Posterior cingulate gyrus (tissue), 11 donors: ENCODE data around the gene MORN5.
A peak's percentile ranks its signal among the peaks of the same experiment; 100 is the strongest.

Source experiments
- DNase-seq, 10 donors: peaks; one replicate each; pipeline versions ENCODE4 v3.0.0 to v3.0.0-alpha.2; 2020 to 2021; ENCODE audit warnings: mixed read lengths in 3 of 10
- intact Hi-C: fragments of 100-400 bp; cut with DNase I; formaldehyde crosslinking; loops from one replicate; pipeline ENCODE4 v1.15.1; 2023

MORN5 gene

DNA sequence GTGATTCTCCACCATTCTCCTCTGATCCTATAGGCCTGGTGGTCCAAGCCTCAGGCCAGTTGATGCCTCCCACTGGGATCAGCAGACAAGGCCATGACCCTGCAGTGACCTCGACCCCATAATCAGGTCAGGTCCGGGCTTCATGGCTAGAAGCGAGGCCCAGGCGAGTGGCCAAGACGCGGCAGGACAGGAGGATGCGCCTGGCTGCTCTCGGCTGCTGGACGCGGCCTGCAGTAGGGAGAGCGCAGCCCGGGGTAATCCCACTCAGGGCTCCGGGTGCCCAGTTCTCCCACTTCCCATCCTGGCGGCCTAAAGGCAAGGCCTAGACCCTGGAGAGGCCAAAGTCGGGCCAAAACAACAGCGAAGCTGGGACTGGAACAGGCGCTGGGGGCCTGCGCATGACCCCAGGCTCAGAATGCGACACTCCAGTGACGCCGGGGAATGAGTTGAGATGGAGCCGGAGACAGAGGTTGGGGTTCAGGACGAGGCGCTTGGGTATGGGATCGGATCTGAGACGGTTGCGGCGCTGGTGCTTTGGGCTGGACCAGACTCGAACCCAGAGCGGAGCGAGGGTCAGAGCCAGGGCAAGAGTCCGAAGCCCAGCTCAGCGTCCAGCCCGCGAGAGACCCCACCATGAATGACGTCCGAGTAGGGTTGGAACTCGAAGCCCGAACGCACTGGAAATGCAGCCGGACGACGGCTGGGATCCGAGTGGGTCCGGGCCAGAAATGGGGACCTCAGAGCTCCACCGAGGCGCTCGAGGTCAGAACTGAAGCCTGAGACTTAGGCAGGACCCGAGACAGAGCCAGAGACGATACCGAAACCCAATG, 65.8 kb downstream of the MORN5 start:
- DNase-seq, result no peak
- intact Hi-C loops, result no loop called here

GRCh38 chr9:122226142-122226757, 66.5 kb downstream of the MORN5 start:
- intact Hi-C loops, result no loop called here
- DNase-seq, result peak in 1 of 10 donors; percentile 67

DNA sequence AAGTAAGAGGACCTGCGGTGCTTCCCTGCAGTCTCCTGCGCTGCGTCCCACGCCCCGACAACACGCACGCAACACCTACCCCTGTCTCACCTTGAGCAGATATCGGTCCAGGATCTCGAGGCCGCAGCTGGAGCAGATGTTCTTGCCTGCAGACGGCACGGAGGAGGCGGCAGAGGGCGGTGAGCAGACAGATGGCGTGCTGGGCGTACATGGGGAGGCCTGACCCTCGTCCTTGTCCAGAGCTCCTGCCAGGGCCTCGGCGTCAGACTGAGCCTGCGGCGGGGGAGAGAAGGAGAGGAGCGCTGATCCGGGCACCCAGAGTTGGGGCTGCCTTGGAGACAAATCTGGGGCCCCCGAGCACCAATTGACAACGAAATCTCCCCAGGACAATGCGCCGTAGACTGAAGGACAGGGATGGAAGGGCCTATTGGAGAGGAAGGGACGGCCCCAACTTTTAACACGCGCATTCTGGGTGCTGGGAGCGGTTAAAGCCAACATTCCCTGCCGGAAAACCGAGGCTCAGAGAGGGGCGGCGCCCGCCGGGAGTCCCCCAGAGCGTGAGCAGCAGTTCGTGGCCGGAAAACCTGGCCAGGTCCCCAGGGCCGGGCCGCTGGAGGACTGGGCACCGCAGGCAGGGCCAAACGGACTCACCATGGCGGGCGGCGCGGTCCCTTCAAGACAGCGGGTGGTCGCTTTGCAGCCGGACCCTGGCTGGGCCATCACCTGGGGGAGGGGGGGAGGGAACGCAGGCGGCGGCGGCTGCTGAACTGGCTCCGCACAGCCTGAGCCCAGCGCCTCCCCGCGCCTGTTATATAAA, 67.3 kb downstream of the MORN5 start:
- DNase-seq, result no peak

GRCh38 chr9:122227575-122227900, 67.8 kb downstream of the MORN5 start:
- no peak for DNase-seq
- intact Hi-C loops, result no loop called here

More for the DNA sequence above, 67.3 kb downstream of the MORN5 start:
- intact Hi-C loops, result no loop called here

GRCh38 chr9:122228191-122228567, 68.5 kb downstream of the MORN5 start:
- intact Hi-C loops, result no loop called here
- peak in 1 of 10 donors; percentile 63 for DNase-seq

DNA sequence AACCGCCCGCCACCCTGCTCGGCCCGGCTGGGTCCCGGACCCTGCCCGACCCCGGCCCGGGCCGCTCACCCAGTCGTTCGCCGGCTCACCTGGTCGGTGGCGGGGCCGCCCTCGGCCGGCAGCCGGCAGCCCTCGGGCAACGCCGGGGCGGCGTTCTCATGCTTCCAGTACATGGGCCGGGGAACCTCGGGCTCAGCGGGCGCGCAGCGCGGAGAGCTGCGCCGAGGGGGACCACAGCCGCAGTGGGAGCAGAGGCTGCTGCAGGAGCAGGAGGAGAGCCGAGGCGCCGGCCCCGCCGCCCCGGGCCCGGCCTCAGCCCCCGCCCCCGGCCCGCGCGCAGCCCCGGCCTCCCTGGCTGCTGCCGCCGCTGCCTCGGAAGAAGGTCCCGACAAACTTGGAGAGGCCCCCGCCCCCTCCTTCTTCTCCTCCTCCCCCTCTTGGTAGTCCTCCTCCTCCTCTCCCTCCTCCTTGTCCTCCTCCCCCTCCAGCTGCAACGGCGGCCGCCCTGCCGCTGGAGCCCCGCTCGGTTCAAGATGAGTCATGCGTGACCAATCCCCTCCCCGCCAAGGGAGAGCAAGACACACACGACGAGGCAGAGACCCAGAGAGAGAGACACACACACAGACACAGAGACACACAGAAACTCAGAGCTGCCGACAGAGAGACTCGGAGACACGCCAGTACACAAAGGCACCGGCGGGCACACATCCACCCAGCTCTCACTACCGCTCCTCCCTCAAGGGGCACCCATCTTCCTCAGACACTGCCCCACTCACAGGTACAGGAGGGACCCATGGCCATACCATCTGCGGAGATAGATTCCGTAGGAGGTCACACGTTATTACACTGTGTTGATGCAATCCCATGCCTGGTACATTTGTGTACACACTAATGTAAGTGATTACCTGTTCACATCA, 69.1 kb downstream of the MORN5 start, which contains the start of gene LHX6:
Gene LHX6, minus strand, starts transcription at position 390 of the 917 bp plus-strand sequence. Its CDS starts 217 bp downstream, at position 173.
- intact Hi-C loops, result no loop called here
- peak in 2 of 10 donors; percentile 68 to 85 for DNase-seq

DNA sequence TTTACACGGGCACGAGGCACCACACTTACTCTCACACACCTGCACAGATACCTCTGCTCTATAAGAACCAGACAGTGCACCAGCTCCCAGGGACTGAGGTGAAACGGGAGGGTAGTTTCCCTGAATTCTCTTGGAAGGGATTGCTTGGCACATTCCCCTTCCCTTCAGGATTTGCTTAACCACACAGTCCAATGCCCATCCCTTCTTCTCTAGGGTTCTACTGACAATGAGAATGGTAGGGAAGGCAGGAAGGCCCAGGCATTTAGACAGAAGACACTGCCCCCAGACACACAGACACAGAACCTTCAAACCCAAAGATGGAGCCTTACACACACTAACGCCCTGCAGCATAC, 69.8 kb downstream of the MORN5 start:
- DNase-seq, result no peak
- intact Hi-C loops, result no loop called here

DNA sequence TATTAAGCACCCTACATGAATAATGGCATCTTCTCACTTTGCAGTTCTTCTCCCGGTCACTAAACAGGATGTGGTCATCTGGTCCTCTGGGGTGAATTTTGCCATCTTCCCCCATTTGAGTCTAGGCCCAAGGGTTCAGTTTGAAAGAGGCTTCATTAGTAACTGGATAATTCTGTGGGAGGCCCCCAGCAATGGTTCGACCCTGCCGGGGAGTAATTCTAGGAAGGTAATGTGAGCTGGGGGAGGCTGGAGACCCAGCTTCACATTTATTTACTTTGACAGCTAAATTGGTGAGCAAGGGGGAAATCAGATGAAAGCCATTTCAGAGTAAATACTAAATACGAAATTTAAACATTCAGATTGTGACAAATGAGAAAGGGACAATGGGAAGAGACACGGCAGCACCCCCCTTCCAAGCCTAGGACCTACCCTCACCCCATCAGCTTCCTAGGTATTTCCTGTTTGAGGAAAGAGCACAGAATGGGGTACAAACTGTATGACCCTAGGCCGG, 73.1 kb downstream of the MORN5 start:
- no peak for DNase-seq
- intact Hi-C loops, result no loop called here

- DNase-seq, result no peak
- intact Hi-C loops, result no loop called here
Measured at GRCh38 chr9:122234022-122234748, 74.5 kb downstream of the MORN5 start.

GRCh38 chr9:122236681-122237080, 77.0 kb downstream of the MORN5 start:
- intact Hi-C loops, result no loop called here
- no peak for DNase-seq

- DNase-seq, result no peak
Measured at GRCh38 chr9:122239722-122240121, 80.0 kb downstream of the MORN5 start.

DNA sequence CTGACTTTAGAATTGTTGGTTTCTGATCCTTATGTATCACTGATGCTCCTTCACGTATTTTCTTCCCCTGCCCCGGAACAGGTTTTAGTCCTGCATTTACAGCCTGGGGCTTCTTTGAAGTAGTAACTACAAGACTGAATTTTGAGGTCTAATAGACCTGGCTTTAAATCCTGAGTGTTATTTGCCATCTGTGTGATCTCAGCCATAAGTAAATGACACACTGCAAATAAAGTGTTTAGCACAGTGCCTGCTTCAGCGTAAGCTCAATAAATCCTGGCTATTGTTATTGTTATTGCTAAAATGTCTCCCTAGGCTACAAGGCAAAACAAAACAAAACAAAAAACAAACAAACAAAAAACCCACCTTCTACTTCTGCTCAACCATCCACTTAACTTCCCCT, 84.6 kb downstream of the MORN5 start:
- intact Hi-C loops, result no loop called here

More at GRCh38 chr9:122239722-122240121, 80.0 kb downstream of the MORN5 start:
- intact Hi-C loops, result no loop called here

DNA sequence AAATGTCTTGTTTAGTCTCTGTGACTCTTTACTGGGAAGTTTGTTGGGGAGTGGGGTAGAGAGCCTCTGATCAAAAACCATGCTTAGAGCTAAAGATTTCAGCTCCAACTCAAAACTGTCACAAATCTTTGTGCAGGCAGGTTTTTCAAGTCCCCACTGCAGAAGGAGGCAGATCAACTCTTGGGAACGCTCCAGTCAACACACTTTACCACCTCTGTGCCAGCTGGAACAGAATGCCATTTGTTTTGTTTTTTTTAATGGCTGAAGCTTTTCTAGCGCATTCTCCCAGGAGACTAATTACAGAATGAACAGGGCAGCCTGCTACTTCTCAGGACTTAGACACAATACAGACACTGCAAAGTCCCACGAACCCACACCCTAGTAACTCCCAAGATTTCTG, 87.0 kb downstream of the MORN5 start:
- intact Hi-C loops, result no loop called here
- DNase-seq, result no peak

More for the DNA sequence above, 84.6 kb downstream of the MORN5 start:
- DNase-seq, result no peak

DNA sequence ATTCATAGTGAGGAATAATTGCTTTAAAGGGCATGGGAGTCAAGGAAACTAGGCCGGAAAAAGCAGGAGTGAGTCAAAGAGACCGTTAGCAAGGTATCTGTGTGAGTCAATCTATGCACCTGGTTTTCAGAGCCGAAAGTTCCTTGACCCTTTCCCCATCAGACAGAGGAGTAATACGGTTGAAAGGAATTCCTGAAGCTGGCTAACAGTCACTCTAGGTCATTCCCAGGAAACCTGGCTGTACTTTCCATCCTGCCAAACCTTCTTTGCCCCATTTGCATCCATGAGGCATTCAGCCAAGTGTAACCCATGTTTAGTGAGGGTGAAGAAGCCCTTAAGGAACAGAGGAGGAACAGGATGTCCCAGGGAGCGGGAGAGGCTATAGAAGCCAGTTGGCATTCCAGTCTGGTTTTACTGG, 88.7 kb downstream of the MORN5 start:
- DNase-seq, result no peak
- intact Hi-C loops, result no loop called here
